H1 (cell line): Measurements from ENCODE around the gene DYNC2I2. TPM values are rescaled to one million over a fixed set of nuclear protein-coding genes. Genes with fewer than 3 reads are reported as not detected.

ENCODE experiments used
- BACH1 ChIP-seq: IDR thresholded peaks from 2 replicates; pipeline ENCODE4 v1.6.1; 2012; ENCODE audit warnings: low read length, improper control_type of control experiment
- CTBP2 ChIP-seq: IDR thresholded peaks from 2 replicates; pipeline ENCODE4 v1.7.0; 2011; ENCODE audit warnings: borderline replicate concordance, mild to moderate bottlenecking, moderate library complexity, mixed read lengths, low read length; ENCODE audit not compliant: insufficient read depth, insufficient read length
- KDM4A ChIP-seq: IDR thresholded peaks from one replicate; pipeline ENCODE4 v1.7.1; 2012; ENCODE audit warnings: low read depth, mild to moderate bottlenecking, moderate library complexity, low read length, inconsistent platforms; ENCODE audit not compliant: severe bottlenecking
- POLR2A ChIP-seq, 2 experiments: IDR thresholded peaks; 1 replicate in 1 of 2; 2 replicates in 1 of 2; pipeline ENCODE4 v1.6.1; 2011; ENCODE audit warnings: low read depth in 2 of 2, low read length in 2 of 2, mild to moderate bottlenecking in 2 of 2; ENCODE audit errors: control extremely low read depth in 1 of 2
- SUZ12 ChIP-seq: fragments of 200-600 bp; sonication (generic); IDR thresholded peaks from 2 replicates; pipeline ENCODE4 v1.6.1; 2012; ENCODE audit warnings: mild to moderate bottlenecking, inconsistent platforms, low read length, moderate library complexity, mixed read lengths
- TCF12 ChIP-seq: IDR thresholded peaks from 2 replicates; pipeline ENCODE4 v1.6.1; 2011; ENCODE audit warnings: low read depth, mild to moderate bottlenecking, low read length
- polyA plus RNA-seq, 7 experiments: library from polyadenylated mRNA; depleted of rRNA in 3 of 7; stranded (reverse) in 5 of 7; unstranded in 2 of 7; fragments of >200 nt in 5 of 7; fragments of 200-250 nt in 2 of 7; gene quantifications; 1 replicate in 5 of 7; 2 replicates in 1 of 7; 4 replicates in 1 of 7; pipeline versions ENCODE4 v1.2.1 to v1.2.3, GENCODE V29; 2011 to 2013; ENCODE audit warnings: missing spikeins in 2 of 7, mixed read lengths in 2 of 7
- total RNA-seq: library from RNA; stranded (reverse); fragmentation: NEBNext Ultra II Directional; extraction: Animal tissue kit (Norgen Biotek cat#: 25700); gene quantifications from 2 replicates; pipeline ENCODE4 v1.2.1, GENCODE V29; 2021
- TF ChIP-seq, protein P1 (sequence below), 3 experiments: IDR thresholded peaks; 1 replicate in 2 of 3; 2 replicates in 1 of 3; pipeline versions ENCODE4 v1.5.1 to v1.6.1; 2011; ENCODE audit warnings: low read length in 3 of 3, mild to moderate bottlenecking in 3 of 3, inconsistent platforms in 2 of 3, low read depth in 1 of 3, moderate library complexity in 1 of 3; ENCODE audit not compliant: insufficient read depth in 1 of 3; ENCODE audit errors: control extremely low read depth in 1 of 3
- TF ChIP-seq, protein P2 (sequence below): IDR thresholded peaks from 2 replicates; pipeline ENCODE4 v1.6.1; 2012; ENCODE audit warnings: inconsistent platforms

The DYNC2I2 gene
- total and polyA plus RNA-seq, 2 of the 8 experiments (the other 6 are each of a cell fraction or from before 2014, with no cell fraction given) = 58.0 to 78.5 TPM

DNA sequence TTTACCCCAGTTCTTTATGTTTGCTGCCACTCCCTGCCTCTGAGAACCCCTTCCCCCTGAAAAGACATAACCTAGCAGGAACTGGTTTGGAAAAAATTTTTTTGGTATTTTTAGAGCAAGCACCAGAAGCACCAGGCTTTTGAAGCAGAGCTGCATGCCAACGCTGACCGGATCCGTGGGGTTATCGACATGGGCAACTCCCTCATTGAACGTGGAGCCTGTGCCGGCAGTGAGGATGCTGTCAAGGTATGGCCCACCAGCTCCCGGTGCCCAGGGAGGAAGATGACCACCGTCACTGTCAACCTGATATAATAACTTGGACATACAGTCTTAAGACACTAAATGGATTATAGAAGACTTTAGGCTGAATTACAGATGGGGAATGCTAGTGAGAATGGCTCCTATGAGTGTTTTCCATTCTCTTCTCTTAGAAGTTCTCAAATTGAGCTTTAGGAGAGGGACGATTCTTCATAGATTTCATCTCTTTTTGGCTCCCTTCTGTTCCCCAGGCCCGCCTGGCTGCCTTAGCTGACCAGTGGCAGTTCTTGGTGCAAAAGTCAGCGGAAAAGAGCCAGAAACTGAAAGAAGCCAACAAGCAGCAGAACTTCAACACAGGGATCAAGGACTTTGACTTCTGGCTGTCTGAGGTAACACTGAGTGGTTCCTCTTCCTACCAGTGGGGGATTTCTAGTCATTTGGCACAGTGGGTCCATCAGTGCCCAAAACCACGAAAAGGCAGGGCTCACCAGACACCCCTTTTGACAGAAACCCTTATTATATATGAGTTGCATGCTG lies 44.9 kb downstream of the DYNC2I2 start (continued):
- TF ChIP-seq POLR2A (IDR thresholded peaks at IDR 0.05; ENCODE audit: control extremely low read depth in 1 of 2, low read depth in 2 of 2, low read length in 2 of 2) (no peak), TCF12 (no peak), CTBP2 (no peak), BACH1 (no peak), KDM4A (no peak), SUZ12 (no peak)
- TF ChIP-seq, protein P1, sequence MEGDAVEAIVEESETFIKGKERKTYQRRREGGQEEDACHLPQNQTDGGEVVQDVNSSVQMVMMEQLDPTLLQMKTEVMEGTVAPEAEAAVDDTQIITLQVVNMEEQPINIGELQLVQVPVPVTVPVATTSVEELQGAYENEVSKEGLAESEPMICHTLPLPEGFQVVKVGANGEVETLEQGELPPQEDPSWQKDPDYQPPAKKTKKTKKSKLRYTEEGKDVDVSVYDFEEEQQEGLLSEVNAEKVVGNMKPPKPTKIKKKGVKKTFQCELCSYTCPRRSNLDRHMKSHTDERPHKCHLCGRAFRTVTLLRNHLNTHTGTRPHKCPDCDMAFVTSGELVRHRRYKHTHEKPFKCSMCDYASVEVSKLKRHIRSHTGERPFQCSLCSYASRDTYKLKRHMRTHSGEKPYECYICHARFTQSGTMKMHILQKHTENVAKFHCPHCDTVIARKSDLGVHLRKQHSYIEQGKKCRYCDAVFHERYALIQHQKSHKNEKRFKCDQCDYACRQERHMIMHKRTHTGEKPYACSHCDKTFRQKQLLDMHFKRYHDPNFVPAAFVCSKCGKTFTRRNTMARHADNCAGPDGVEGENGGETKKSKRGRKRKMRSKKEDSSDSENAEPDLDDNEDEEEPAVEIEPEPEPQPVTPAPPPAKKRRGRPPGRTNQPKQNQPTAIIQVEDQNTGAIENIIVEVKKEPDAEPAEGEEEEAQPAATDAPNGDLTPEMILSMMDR (IDR thresholded peaks at IDR 0.05; ENCODE audit: control extremely low read depth in 1 of 3, insufficient read depth in 1 of 3, low read depth in 1 of 3, low read length in 3 of 3) = no peak
- TF ChIP-seq, protein P2, sequence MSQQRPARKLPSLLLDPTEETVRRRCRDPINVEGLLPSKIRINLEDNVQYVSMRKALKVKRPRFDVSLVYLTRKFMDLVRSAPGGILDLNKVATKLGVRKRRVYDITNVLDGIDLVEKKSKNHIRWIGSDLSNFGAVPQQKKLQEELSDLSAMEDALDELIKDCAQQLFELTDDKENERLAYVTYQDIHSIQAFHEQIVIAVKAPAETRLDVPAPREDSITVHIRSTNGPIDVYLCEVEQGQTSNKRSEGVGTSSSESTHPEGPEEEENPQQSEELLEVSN = no peak
